SH-SY5Y (cell line): Measurements from ENCODE around the gene TMEM260.

Experiments
- GATA2 ChIP-seq: IDR thresholded peaks from 2 replicates; pipeline ENCODE4 v1.6.1; 2011; ENCODE audit warnings: mild to moderate bottlenecking, low read depth, low read length
- GATA3 ChIP-seq: IDR thresholded peaks from 2 replicates; pipeline ENCODE4 v1.6.1; 2011; ENCODE audit warnings: low read depth, mild to moderate bottlenecking, low read length, moderate library complexity

- TF ChIP-seq GATA3 (no peak), GATA2 (no peak)
Observed at GRCh38 chr14:56660677-56661389, 81.2 kb downstream of the TMEM260 start.
